RWPE1 (cell line): Measurements from ENCODE around the gene SLC49A3.
"Not testable (repeated sequence)": the region's sequence is repeated elsewhere in the genome, so short reads cannot be mapped to it uniquely, and the experiment has no call there.

Experiments
- CTCF ChIA-PET: fragments of 350-600 bp; sonication (Branson Sonifier 250); formaldehyde crosslinking; extraction: SDS; loops from one replicate; lab custom pipeline; 2021; lab: Yijun Ruan, JAX
- POLR2A ChIA-PET: fragments of 400-600 bp; formaldehyde crosslinking; extraction: SDS; loops from one replicate; lab custom pipeline; 2020; ENCODE audit warnings: antibody characterized with exemption; ENCODE audit not compliant: low non-redundant PET; lab: Yijun Ruan, JAX
- DNase-seq: peaks from one replicate; pipeline ENCODE4 v3.0.0; 2012; ENCODE audit warnings: low spot score
- H3K27ac ChIP-seq: fragments of 450-650 bp; 2 replicates; pipeline ENCODE4 v1.5.1; 2017
- CTCF ChIP-seq: fragments of 450-650 bp; conservative IDR thresholded peaks from 2 replicates; pipeline ENCODE4 v1.5.1; 2017; ENCODE audit warnings: low read depth, mild to moderate bottlenecking

SLC49A3 gene

GRCh38 chr4:636628-637159 lies 52.3 kb downstream of the SLC49A3 start:
- H3K27ac ChIP-seq = no peak overlapping the region
- TF ChIP-seq CTCF = no peak
- no peak for DNase-seq
- ChIA-PET CTCF (no interaction called here), POLR2A (no interaction called here)

- CTCF ChIA-PET = no interaction called here
These were observed 52.9 kb downstream of the SLC49A3 start for GRCh38 chr4:635851-636627.

GRCh38 chr4:635066-635835 lies 53.7 kb downstream of the SLC49A3 start:
- H3K27ac ChIP-seq, CTCF ChIA-PET, DNase-seq, POLR2A ChIA-PET: not testable (repeated sequence)

More at GRCh38 chr4:635851-636627, 52.9 kb downstream of the SLC49A3 start:
- H3K27ac ChIP-seq = no peak overlapping the region
- no peak for TF ChIP-seq CTCF
- no peak for DNase-seq
- POLR2A ChIA-PET = no interaction called here

GRCh38 chr4:634599-634985 lies 54.4 kb downstream of the SLC49A3 start:
- no peak for TF ChIP-seq CTCF
- CTCF ChIA-PET = no interaction called here
- DNase-seq = no peak
- no peak overlapping the region for H3K27ac ChIP-seq
- POLR2A ChIA-PET = no interaction called here

GRCh38 chr4:633976-634598 lies 54.9 kb downstream of the SLC49A3 start:
- no peak for DNase-seq
- CTCF ChIA-PET = no interaction called here

GRCh38 chr4:633406-633805 lies 55.5 kb downstream of the SLC49A3 start:
- no peak for DNase-seq
- no peak overlapping the region for H3K27ac ChIP-seq
- POLR2A ChIA-PET = no interaction called here
- TF ChIP-seq CTCF = no peak
- CTCF ChIA-PET = no interaction called here

More at GRCh38 chr4:633976-634598, 54.9 kb downstream of the SLC49A3 start:
- no peak overlapping the region for H3K27ac ChIP-seq
- no peak for TF ChIP-seq CTCF
- POLR2A ChIA-PET = no interaction called here
